OCI-LY7 (cell line): ENCODE measurements around the gene UBE2E3. TPM values are rescaled to one million over a fixed set of nuclear protein-coding genes. Genes with fewer than 3 reads are reported as not detected.

Experiments
- BruUV-seq: library from RNA; stranded (reverse); fragments of 400-500 nt; replicated peaks from 2 replicates; lab custom pipeline; 2021; lab: Mats Ljungman, UMichigan
- CTCF ChIA-PET: fragments of 300-600 bp; sonication (Branson Sonifier 250); formaldehyde crosslinking; loops from one replicate; lab custom pipeline; 2022; ENCODE audit warnings: antibody characterized with exemption; ENCODE audit not compliant: unreplicated experiment; lab: Charles Lee
- POLR2A ChIA-PET: fragments of 300-600 bp; sonication (Branson Sonifier 250); formaldehyde crosslinking; loops from one replicate; lab custom pipeline; 2022; ENCODE audit warnings: antibody characterized with exemption; lab: Charles Lee
- DNase-seq: peaks from one replicate; pipeline ENCODE4 v3.0.0-alpha.2; 2015; ENCODE audit warnings: low spot score
- H2AFZ ChIP-seq: fragments of 200-600 bp; sonication (generic), shearing (Covaris generic); 2 replicates; pipeline ENCODE4 v1.6.1; 2014; ENCODE audit warnings: mild to moderate bottlenecking, antibody characterized with exemption, low read length, moderate library complexity
- H3K27ac ChIP-seq: fragments of 200-600 bp; sonication (generic); 2 replicates; pipeline ENCODE4 v1.5.1; 2014; ENCODE audit warnings: mixed run types, low read depth, mild to moderate bottlenecking, moderate library complexity, low read length, inconsistent platforms; ENCODE audit not compliant: poor library complexity, severe bottlenecking
- H3K36me3 ChIP-seq: fragments of 200-600 bp; sonication (generic); 2 replicates; pipeline ENCODE4 v1.6.1; 2014; ENCODE audit warnings: mild to moderate bottlenecking, antibody characterized with exemption, low read length, moderate library complexity, mixed read lengths; ENCODE audit not compliant: insufficient read depth
- H3K4me1 ChIP-seq: fragments of 200-600 bp; sonication (generic); 2 replicates; pipeline ENCODE4 v1.5.1; 2014; ENCODE audit warnings: mild to moderate bottlenecking, low read length; ENCODE audit not compliant: insufficient read depth, poor library complexity, severe bottlenecking
- H3K4me2 ChIP-seq: fragments of 200-600 bp; sonication (generic); 2 replicates; pipeline ENCODE4 v1.6.1; 2014; ENCODE audit warnings: mild to moderate bottlenecking, low read length
- H3K4me3 ChIP-seq: fragments of 200-600 bp; sonication (generic); 2 replicates; pipeline ENCODE4 v1.5.1; 2014; ENCODE audit warnings: mild to moderate bottlenecking, low read depth, low read length; ENCODE audit not compliant: poor library complexity, severe bottlenecking
- H3K79me2 ChIP-seq: fragments of 200-600 bp; sonication (generic); 2 replicates; pipeline ENCODE4 v1.6.1; 2016; ENCODE audit warnings: low read depth, mild to moderate bottlenecking, low read length, moderate library complexity, mixed read lengths; ENCODE audit not compliant: insufficient read depth
- H3K9me2 ChIP-seq: fragments of 200-600 bp; sonication (generic); 2 replicates; pipeline ENCODE4 v1.6.1; 2016; ENCODE audit warnings: mild to moderate bottlenecking, low read length, mixed read lengths; ENCODE audit not compliant: insufficient read depth
- H3K9me3 ChIP-seq: fragments of 200-600 bp; sonication (generic); 2 replicates; pipeline ENCODE4 v1.6.1; 2014; ENCODE audit warnings: mild to moderate bottlenecking, mixed run types, low read length, mixed read lengths
- H4K20me1 ChIP-seq: fragments of 200-600 bp; sonication (generic); 2 replicates; pipeline ENCODE4 v1.6.1; 2014; ENCODE audit warnings: mild to moderate bottlenecking, antibody characterized with exemption, low read length, moderate library complexity, mixed read lengths; ENCODE audit not compliant: insufficient read depth
- CTCF ChIP-seq: fragments of 200-600 bp; sonication (generic); conservative IDR thresholded peaks from 2 replicates; pipeline ENCODE4 v1.5.1; 2014; ENCODE audit warnings: mild to moderate bottlenecking, antibody characterized with exemption, low read length, moderate library complexity, mixed read lengths
- EZH2phosphoT487 ChIP-seq: fragments of 200-600 bp; sonication (generic); IDR thresholded peaks from 2 replicates; pipeline ENCODE4 v1.6.1; 2018; ENCODE audit warnings: low read depth, borderline replicate concordance, mild to moderate bottlenecking, mixed run types, antibody characterized with exemption, low read length, moderate library complexity, mixed read lengths
- intact Hi-C: fragments of 100-400 bp; cut with micrococcal nuclease; formaldehyde crosslinking; loops from one replicate; pipeline ENCODE4 v1.10.0; 2022; ENCODE audit not compliant: unreplicated experiment
- total RNA-seq, 2 experiments: library from RNA; depleted of rRNA in 1 of 2; stranded (reverse); fragments of >200 nt in 1 of 2; shearing (Covaris generic) in 1 of 2; gene quantifications; 2 replicates each; pipeline ENCODE4 v1.2.3, GENCODE V29; 2014 to 2022

The UBE2E3 gene
- total RNA-seq, 2 experiments from 2014 or later: 33.7 to 48.6 TPM

- intact Hi-C loops: loop anchor here (10.0 kb wide), 2 partner anchors 227 to 807 kb away; no protein-coding TSS in a partner anchor
- POLR2A ChIA-PET: interaction anchor here (0.7 kb wide), 1 partner anchor 1190 kb away, joined by 5 read pairs; no protein-coding TSS in a partner anchor
- Histone ChIP-seq H2AFZ (no peak overlapping the region), H3K9me3 (no peaks in the 10 kb centered on the region), H3K4me2 (no peak overlapping the region), H3K9me2 (no peaks in the 10 kb centered on the region), H3K4me1 (no peaks in the 10 kb centered on the region), H4K20me1 (no peaks in the 10 kb centered on the region), H3K27ac (no peak overlapping the region), H3K36me3 (no peaks in the 10 kb centered on the region), H3K79me2 (no peaks in the 10 kb centered on the region), H3K4me3 (no peak overlapping the region)
- CTCF ChIA-PET: no interaction called here
- BruUV-seq: no TSS peak
- TF ChIP-seq EZH2phosphoT487 (no peak), CTCF (no peak)
- DNase-seq: no peak
Measured at GRCh38 chr2:181051861-181052522, 71.6 kb downstream of the UBE2E3 start.

GRCh38 chr2:181052523-181052891 lies 72.1 kb downstream of the UBE2E3 start:
- BruUV-seq: no TSS peak
- H3K79me2 ChIP-seq: no peaks in the 10 kb centered on the region
- no peaks in the 10 kb centered on the region for H3K9me3 ChIP-seq
- H3K4me1 ChIP-seq: no peaks in the 10 kb centered on the region
- no peaks in the 10 kb centered on the region for H4K20me1 ChIP-seq
- ChIA-PET POLR2A (no interaction called here), CTCF (no interaction called here)
- no peaks in the 10 kb centered on the region for H3K9me2 ChIP-seq
- H2AFZ ChIP-seq: no peak overlapping the region
- intact Hi-C loops: loop anchor here (10.0 kb wide), 2 partner anchors 228 to 808 kb away; no protein-coding TSS in a partner anchor
- no peak overlapping the region for H3K4me2 ChIP-seq
- TF ChIP-seq EZH2phosphoT487 (no peak), CTCF (no peak)
- H3K4me3 ChIP-seq: no peak overlapping the region
- H3K36me3 ChIP-seq: no peaks in the 10 kb centered on the region
- DNase-seq: no peak
- H3K27ac ChIP-seq: no peak overlapping the region

- DNase-seq: no peak
- Histone ChIP-seq H2AFZ (no peak overlapping the region), H3K79me2 (no peaks in the 10 kb centered on the region), H3K36me3 (no peaks in the 10 kb centered on the region), H3K9me3 (no peaks in the 10 kb centered on the region), H3K9me2 (no peaks in the 10 kb centered on the region), H3K27ac (no peak overlapping the region), H4K20me1 (no peaks in the 10 kb centered on the region), H3K4me2 (no peak overlapping the region), H3K4me1 (no peaks in the 10 kb centered on the region), H3K4me3 (no peak overlapping the region)
- no peak for TF ChIP-seq EZH2phosphoT487
- no peak for TF ChIP-seq CTCF
- ChIA-PET POLR2A (interaction anchor here (0.7 kb wide), 1 partner anchor 36 kb away, joined by 3 read pairs; no protein-coding TSS in a partner anchor), CTCF (no interaction called here)
- no TSS peak for BruUV-seq
- intact Hi-C loops: loop anchor here (10.0 kb wide), 2 partner anchors 229 to 809 kb away; no protein-coding TSS in a partner anchor
Measured at GRCh38 chr2:181054256-181054655, 73.9 kb downstream of the UBE2E3 start.
